ENCODE measurements around the gene PPIA.

DNA sequence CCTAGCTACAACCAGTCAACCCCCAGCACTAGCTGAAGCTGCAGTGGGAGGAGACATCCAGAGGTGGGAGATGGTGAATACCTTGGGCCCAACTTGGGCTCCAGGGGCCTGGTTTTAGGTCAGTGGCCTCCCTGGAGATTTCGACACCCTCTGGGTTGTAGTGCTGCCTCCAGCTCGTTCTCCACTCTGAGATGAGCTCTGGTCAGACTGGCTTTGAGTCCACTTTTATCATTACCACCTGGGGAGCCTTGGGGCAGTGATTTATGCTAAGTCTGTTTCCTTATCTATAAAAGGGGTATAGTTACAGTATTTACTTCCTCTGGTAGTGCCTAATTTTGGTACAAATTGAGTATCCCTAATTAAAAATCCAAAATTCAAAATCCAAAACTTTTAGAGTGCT is 22.8 kb downstream of the PPIA start:
- TF ChIP-seq POLR2A (IDR thresholded peaks at IDR 0.05) (no peak), POLR2AphosphoS5 (IDR thresholded peaks at IDR 0.05) (no peak), EP300 (IDR thresholded peaks at IDR 0.05) (no peak)
- TF ChIP-seq, protein P1, sequence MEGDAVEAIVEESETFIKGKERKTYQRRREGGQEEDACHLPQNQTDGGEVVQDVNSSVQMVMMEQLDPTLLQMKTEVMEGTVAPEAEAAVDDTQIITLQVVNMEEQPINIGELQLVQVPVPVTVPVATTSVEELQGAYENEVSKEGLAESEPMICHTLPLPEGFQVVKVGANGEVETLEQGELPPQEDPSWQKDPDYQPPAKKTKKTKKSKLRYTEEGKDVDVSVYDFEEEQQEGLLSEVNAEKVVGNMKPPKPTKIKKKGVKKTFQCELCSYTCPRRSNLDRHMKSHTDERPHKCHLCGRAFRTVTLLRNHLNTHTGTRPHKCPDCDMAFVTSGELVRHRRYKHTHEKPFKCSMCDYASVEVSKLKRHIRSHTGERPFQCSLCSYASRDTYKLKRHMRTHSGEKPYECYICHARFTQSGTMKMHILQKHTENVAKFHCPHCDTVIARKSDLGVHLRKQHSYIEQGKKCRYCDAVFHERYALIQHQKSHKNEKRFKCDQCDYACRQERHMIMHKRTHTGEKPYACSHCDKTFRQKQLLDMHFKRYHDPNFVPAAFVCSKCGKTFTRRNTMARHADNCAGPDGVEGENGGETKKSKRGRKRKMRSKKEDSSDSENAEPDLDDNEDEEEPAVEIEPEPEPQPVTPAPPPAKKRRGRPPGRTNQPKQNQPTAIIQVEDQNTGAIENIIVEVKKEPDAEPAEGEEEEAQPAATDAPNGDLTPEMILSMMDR (IDR thresholded peaks at IDR 0.05) = no peak

Measured in gastroesophageal sphincter (tissue), 3 donors.